ENCODE data around the gene ZNF496.

Gene ZNF496

GRCh38 chr1:247247568-247247967 lies 84.1 kb downstream of the ZNF496 start:
- no peak for TF ChIP-seq CTCF (IDR thresholded peaks at IDR 0.05)

Data from LNCAP (cell line).